OCI-LY3 (cell line): Measurements from ENCODE around the gene STARD4.

Experiments used
- CTCF ChIP-seq: fragments of 200-600, 300-600 bp; sonication (generic); IDR thresholded peaks from 2 replicates; pipeline ENCODE4 v1.5.1; 2014; ENCODE audit warnings: antibody characterized with exemption, low read length, low read depth
- EZH2phosphoT487 ChIP-seq: fragments of 200-600 bp; shearing (Covaris generic); IDR thresholded peaks from 2 replicates; pipeline ENCODE4 v1.6.1; 2018; ENCODE audit warnings: antibody characterized with exemption, mixed run types, low read depth

- no peak for TF ChIP-seq CTCF
- TF ChIP-seq EZH2phosphoT487 = no peak
Observed at GRCh38 chr5:111498346-111498745, 14.0 kb downstream of the STARD4 start.
